Ishikawa (cell line): ENCODE measurements around the gene UAP1L1.

Experiments
- CEBPB ChIP-seq: IDR thresholded peaks from 2 replicates; pipeline ENCODE4 v1.6.1; 2012
- CREB1 ChIP-seq: IDR thresholded peaks from 2 replicates; pipeline ENCODE4 v1.6.1; 2012; ENCODE audit warnings: low read depth
- EGR1 ChIP-seq: IDR thresholded peaks from 2 replicates; pipeline ENCODE4 v1.6.1; 2012
- EP300 ChIP-seq: IDR thresholded peaks from 2 replicates; pipeline ENCODE4 v1.6.1; 2012; ENCODE audit warnings: borderline replicate concordance
- FOXM1 ChIP-seq: IDR thresholded peaks from 2 replicates; pipeline ENCODE4 v1.6.1; 2012; ENCODE audit warnings: low read depth, borderline replicate concordance
- NFIC ChIP-seq: IDR thresholded peaks from 2 replicates; pipeline ENCODE4 v1.6.1; 2012
- RAD21 ChIP-seq: IDR thresholded peaks from 2 replicates; pipeline ENCODE4 v1.6.1; 2012; ENCODE audit warnings: low read depth
- TAF1 ChIP-seq: IDR thresholded peaks from 2 replicates; pipeline ENCODE4 v1.6.1; 2012; ENCODE audit warnings: low read depth, mild to moderate bottlenecking
- TCF12 ChIP-seq: IDR thresholded peaks from 2 replicates; pipeline ENCODE4 v1.6.1; 2012; ENCODE audit warnings: low read depth
- TEAD4 ChIP-seq: IDR thresholded peaks from 2 replicates; pipeline ENCODE4 v1.6.1; 2012
- YY1 ChIP-seq: IDR thresholded peaks from 2 replicates; pipeline ENCODE4 v1.6.1; 2012; ENCODE audit warnings: low read depth
- ZBTB7A ChIP-seq: IDR thresholded peaks from 2 replicates; pipeline ENCODE4 v1.6.1; 2012; ENCODE audit warnings: low read depth
- TF ChIP-seq, protein P1 (sequence below): IDR thresholded peaks from 2 replicates; pipeline ENCODE4 v1.6.1; 2012; ENCODE audit warnings: low read depth, mild to moderate bottlenecking
- TF ChIP-seq, protein P2 (sequence below): IDR thresholded peaks from 2 replicates; pipeline ENCODE4 v1.6.1; 2012
- TF ChIP-seq, protein P3 (sequence below): IDR thresholded peaks from 2 replicates; pipeline ENCODE4 v1.6.1; 2012

The UAP1L1 gene

DNA sequence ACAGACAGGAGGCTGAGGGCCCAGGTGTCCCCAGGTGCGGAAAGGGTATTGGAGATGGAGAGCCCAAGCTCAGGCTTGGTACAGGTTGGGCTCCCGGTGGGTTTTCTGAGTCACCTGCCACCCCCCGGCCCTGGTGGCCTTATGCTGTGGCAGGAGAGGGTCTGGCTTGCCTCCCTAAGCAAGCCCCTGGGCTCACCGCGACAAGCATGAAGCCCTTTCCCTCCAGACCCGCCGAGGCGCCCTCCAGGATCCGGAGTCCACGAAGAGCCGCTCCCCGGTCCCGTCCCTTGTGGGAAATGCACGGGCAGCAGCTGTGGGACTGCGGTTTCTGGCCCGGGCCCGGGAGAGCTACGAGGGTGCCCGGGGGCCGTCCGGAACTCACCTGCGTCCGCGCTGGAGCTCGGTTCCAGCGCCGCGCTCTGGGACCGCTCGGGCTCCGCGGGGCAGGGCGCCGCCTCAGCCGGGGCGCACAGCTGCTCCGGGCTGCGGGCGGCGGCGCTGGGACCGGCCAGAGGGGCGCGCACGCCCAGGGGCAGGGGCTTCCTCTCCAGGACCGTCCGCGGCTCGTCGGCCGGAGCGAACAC lies 7.7 kb upstream of the UAP1L1 start:
- TF ChIP-seq RAD21 (no peak), FOXM1 (no peak), TEAD4 (no peak), CEBPB (no peak), TAF1 (no peak), TCF12 (no peak), CREB1 (no peak), ZBTB7A (no peak), NFIC (no peak), EGR1 (no peak), YY1 (no peak), EP300 (no peak)
- TF ChIP-seq, protein P1, sequence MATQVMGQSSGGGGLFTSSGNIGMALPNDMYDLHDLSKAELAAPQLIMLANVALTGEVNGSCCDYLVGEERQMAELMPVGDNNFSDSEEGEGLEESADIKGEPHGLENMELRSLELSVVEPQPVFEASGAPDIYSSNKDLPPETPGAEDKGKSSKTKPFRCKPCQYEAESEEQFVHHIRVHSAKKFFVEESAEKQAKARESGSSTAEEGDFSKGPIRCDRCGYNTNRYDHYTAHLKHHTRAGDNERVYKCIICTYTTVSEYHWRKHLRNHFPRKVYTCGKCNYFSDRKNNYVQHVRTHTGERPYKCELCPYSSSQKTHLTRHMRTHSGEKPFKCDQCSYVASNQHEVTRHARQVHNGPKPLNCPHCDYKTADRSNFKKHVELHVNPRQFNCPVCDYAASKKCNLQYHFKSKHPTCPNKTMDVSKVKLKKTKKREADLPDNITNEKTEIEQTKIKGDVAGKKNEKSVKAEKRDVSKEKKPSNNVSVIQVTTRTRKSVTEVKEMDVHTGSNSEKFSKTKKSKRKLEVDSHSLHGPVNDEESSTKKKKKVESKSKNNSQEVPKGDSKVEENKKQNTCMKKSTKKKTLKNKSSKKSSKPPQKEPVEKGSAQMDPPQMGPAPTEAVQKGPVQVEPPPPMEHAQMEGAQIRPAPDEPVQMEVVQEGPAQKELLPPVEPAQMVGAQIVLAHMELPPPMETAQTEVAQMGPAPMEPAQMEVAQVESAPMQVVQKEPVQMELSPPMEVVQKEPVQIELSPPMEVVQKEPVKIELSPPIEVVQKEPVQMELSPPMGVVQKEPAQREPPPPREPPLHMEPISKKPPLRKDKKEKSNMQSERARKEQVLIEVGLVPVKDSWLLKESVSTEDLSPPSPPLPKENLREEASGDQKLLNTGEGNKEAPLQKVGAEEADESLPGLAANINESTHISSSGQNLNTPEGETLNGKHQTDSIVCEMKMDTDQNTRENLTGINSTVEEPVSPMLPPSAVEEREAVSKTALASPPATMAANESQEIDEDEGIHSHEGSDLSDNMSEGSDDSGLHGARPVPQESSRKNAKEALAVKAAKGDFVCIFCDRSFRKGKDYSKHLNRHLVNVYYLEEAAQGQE: no peak
- TF ChIP-seq, protein P2, sequence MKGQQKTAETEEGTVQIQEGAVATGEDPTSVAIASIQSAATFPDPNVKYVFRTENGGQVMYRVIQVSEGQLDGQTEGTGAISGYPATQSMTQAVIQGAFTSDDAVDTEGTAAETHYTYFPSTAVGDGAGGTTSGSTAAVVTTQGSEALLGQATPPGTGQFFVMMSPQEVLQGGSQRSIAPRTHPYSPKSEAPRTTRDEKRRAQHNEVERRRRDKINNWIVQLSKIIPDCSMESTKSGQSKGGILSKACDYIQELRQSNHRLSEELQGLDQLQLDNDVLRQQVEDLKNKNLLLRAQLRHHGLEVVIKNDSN: no peak
- TF ChIP-seq, protein P3, sequence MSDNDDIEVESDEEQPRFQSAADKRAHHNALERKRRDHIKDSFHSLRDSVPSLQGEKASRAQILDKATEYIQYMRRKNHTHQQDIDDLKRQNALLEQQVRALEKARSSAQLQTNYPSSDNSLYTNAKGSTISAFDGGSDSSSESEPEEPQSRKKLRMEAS: no peak

DNA sequence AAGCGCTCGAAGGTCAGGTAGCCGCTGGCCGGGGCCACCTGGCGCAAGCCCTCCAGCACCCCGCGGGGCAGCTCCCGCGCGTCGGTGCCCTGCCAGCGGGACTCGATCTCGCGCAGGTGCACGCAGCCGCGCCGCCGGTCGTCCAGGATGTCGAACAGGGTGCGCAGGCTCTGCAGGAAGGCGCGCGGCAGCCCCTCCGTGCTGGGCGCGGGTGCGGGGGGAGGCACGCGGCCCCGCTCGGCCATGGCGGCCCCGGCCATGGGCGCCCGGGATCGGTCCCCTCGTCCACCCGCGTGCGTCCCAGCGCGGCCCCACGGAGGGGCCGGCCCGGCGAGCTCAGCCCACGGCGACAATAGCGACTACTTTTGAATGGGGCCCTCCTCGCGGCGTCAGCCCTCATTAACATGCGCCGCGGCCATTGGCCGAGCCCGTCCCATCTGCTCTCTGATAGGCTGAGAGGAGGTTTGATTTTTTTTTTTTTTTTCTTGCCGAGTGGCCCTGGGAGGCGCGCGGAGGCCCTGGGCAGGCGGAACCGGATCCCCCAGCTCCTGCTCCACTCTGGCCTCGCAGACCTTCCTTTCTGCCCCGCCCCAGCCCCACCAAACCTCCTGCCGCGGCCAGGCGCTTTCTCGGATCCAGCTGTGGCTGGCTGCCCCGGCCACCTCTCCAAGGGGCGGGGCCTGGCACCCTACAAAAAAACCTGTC lies 7.0 kb upstream of the UAP1L1 start, which contains the start of gene SAPCD2:
Gene SAPCD2 (minus strand): TSS at position 357 of the 705 bp plus-strand sequence. CDS start 97 bp downstream, at position 260.
- peak; percentile 48; the same call in 1 of the 2 replicates for TF ChIP-seq YY1
- TF ChIP-seq, protein P1: no peak
- TF ChIP-seq TAF1: no peak
- no peak for TF ChIP-seq EGR1
- no peak for TF ChIP-seq CEBPB
- peak; percentile 74 for TF ChIP-seq TCF12
- TF ChIP-seq, protein P2: no peak; the same call in 1 of the 2 replicates
- no peak for TF ChIP-seq RAD21
- peak; percentile 11; the same call in 1 of the 2 replicates for TF ChIP-seq TEAD4
- TF ChIP-seq ZBTB7A: no peak
- TF ChIP-seq CREB1: 0 out of 2 replicates have a peak, but pooled peaks have one; percentile 37
- peak; percentile 64; the same call in 1 of the 2 replicates for TF ChIP-seq FOXM1
- no peak; the same call in 1 of the 2 replicates for TF ChIP-seq NFIC
- TF ChIP-seq EP300: 0 out of 2 replicates have a peak, but pooled peaks have one; percentile 36
- TF ChIP-seq, protein P3: peak; percentile 75

DNA sequence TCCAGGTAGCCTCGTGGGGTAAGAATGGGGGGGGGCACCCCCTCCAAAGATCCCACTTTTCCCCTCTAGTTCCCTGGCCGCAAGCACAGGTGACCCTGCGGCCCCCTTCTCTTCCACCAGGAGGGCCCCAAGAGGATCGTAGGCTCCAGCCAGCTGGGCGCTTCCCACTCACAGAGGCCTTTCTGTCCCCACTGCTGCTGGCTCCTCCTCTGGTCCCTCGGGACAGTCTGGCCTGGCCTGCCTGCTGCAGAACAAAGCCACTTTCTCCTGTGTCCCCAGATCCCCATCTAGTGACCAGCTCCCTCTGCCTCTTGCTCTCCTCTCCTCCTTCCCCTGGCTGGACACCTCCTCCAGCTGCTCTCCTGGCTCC lies 6.4 kb upstream of the UAP1L1 start:
- TF ChIP-seq TAF1: no peak
- no peak for TF ChIP-seq CREB1
- TF ChIP-seq, protein P3: no peak
- TF ChIP-seq, protein P1: no peak
- TF ChIP-seq EP300: no peak
- no peak for TF ChIP-seq CEBPB
- TF ChIP-seq RAD21: no peak
- TF ChIP-seq NFIC: no peak; the same call in 1 of the 2 replicates
- TF ChIP-seq EGR1: no peak
- TF ChIP-seq YY1: no peak
- no peak for TF ChIP-seq FOXM1
- TF ChIP-seq ZBTB7A: no peak
- TF ChIP-seq TCF12: no peak
- no peak for TF ChIP-seq TEAD4
- TF ChIP-seq, protein P2: no peak
